PC-9 (cell line): ENCODE data around the gene ESPNL. TPM values are rescaled to one million over a fixed set of nuclear protein-coding genes. Genes with fewer than 3 reads are reported as not detected.

Source experiments
- BruUV-seq: library from RNA; stranded (reverse); fragments of 400-500 nt; replicated peaks from 2 replicates; lab custom pipeline; 2021; lab: Mats Ljungman, UMichigan
- CTCF ChIA-PET: fragments of 300-600 bp; sonication (Branson Sonifier 250); formaldehyde crosslinking; loops from one replicate; lab custom pipeline; 2022; ENCODE audit warnings: antibody characterized with exemption; lab: Charles Lee
- POLR2A ChIA-PET: fragments of 300-600 bp; sonication (Branson Sonifier 250); formaldehyde crosslinking; loops from one replicate; lab custom pipeline; 2022; ENCODE audit warnings: antibody characterized with exemption; ENCODE audit not compliant: unreplicated experiment; lab: Charles Lee
- DNase-seq, 2 experiments: peaks; one replicate each; pipeline versions ENCODE4 v3.0.0 to v3.0.0-alpha.2; 2015 to 2022; ENCODE audit warnings: mixed read lengths in 1 of 2
- H2AFZ ChIP-seq: fragments of 200-600 bp; sonication (generic); 2 replicates; pipeline ENCODE4 v1.8.1; 2017; ENCODE audit warnings: antibody characterized with exemption
- H3F3A ChIP-seq: fragments of 200-600 bp; sonication (generic); 2 replicates; pipeline ENCODE4 v1.8.1; 2017; ENCODE audit warnings: antibody characterized with exemption, mild to moderate bottlenecking, low read depth; ENCODE audit not compliant: insufficient read depth
- H3K27ac ChIP-seq: fragments of 200-600 bp; sonication (generic); 2 replicates; pipeline ENCODE4 v1.6.1; 2016; ENCODE audit warnings: mixed run types
- H3K27me3 ChIP-seq: fragments of 200-600 bp; sonication (generic); 2 replicates; pipeline ENCODE4 v1.6.1; 2016; ENCODE audit warnings: low read depth, mixed run types; ENCODE audit not compliant: insufficient read depth
- H3K36me3 ChIP-seq: fragments of 200-600 bp; sonication (generic); 2 replicates; pipeline ENCODE4 v1.6.1; 2016; ENCODE audit warnings: low read depth, mixed run types
- H3K4me1 ChIP-seq: fragments of 200-600 bp; sonication (generic); replicated peaks from 2 replicates; pipeline ENCODE4 v1.6.1; 2016; ENCODE audit warnings: mixed run types; ENCODE audit not compliant: insufficient read depth
- H3K4me2 ChIP-seq: fragments of 200-600 bp; sonication (generic); 2 replicates; pipeline ENCODE4 v1.6.1; 2017; ENCODE audit warnings: mixed run types
- H3K4me3 ChIP-seq: fragments of 200-600 bp; sonication (generic); 2 replicates; pipeline ENCODE4 v1.6.1; 2016; ENCODE audit warnings: mixed run types
- H3K79me2 ChIP-seq: fragments of 200-600 bp; sonication (generic); 2 replicates; pipeline ENCODE4 v1.6.1; 2017; ENCODE audit warnings: low read depth, mixed run types
- H3K9me2 ChIP-seq: fragments of 200-600 bp; sonication (generic); 2 replicates; pipeline ENCODE4 v1.8.1; 2017; ENCODE audit warnings: mild to moderate bottlenecking; ENCODE audit not compliant: insufficient read depth
- H3K9me3 ChIP-seq: fragments of 200-600 bp; sonication (generic); 2 replicates; pipeline ENCODE4 v1.8.1; 2016; ENCODE audit warnings: low read depth; ENCODE audit not compliant: insufficient read depth
- H4K20me1 ChIP-seq: fragments of 200-600 bp; sonication (generic); 2 replicates; pipeline ENCODE4 v1.8.1; 2017; ENCODE audit not compliant: insufficient read depth
- EZH2 ChIP-seq: fragments of 200-600 bp; sonication (generic); IDR thresholded peaks from 2 replicates; pipeline ENCODE4 v1.8.0; 2017; ENCODE audit warnings: antibody characterized with exemption, low read depth
- intact Hi-C: fragments of 100-400 bp; cut with micrococcal nuclease; formaldehyde crosslinking; loops from one replicate; pipeline ENCODE4 v1.10.0; 2022; ENCODE audit not compliant: unreplicated experiment
- total RNA-seq: library from RNA; stranded (reverse); gene quantifications from 2 replicates; pipeline ENCODE4 v1.2.3, GENCODE V29; 2021
- TF ChIP-seq, protein P1 (sequence below): fragments of 200-600 bp; sonication (generic); conservative IDR thresholded peaks from 2 replicates; pipeline ENCODE4 v1.6.1; 2017; ENCODE audit warnings: mixed run types, antibody characterized with exemption, mild to moderate bottlenecking, moderate library complexity

ESPNL gene
- total RNA-seq, 1 experiment from 2014 or later = 1.1 TPM

DNA sequence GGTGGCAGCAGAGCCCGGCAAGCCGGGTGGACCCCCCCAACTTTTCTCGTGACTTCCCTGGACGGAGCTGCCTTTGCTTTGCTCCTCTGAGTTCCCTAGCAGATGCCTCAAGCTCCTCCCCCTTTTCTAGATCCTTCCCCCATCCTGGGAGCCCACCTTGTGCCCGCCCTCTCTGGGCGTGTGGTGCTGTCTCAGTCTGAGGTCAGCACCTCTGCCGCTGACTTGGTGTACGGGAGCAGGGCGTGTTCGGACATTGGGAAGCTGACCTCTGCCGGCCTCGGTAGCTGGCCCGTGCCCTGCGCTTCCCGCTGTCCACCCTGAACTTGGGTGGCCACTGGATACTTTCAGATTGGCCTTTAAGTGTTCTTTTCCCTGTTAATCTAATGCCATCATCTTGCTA lies 19.6 kb upstream of the ESPNL start:
- H3K79me2 ChIP-seq = no peaks in the 10 kb centered on the region
- intact Hi-C loops = no loop called here
- H3K27ac ChIP-seq = no peak overlapping the region
- no peaks in the 10 kb centered on the region for H3K27me3 ChIP-seq
- peaks cover 16% of the 10 kb centered on the region for H3K4me1 ChIP-seq
- no peak overlapping the region for H2AFZ ChIP-seq
- BruUV-seq = no TSS peak
- H3K9me3 ChIP-seq = no peaks in the 10 kb centered on the region
- H3K4me3 ChIP-seq = no peak overlapping the region
- ChIA-PET POLR2A (no interaction called here), CTCF (no interaction called here)
- H3F3A ChIP-seq = peaks cover 16% of the 10 kb centered on the region; the same call in 1 of the 2 replicates
- peaks cover 11% of the 10 kb centered on the region; the same call in 1 of the 2 replicates for H3K36me3 ChIP-seq
- no peak for TF ChIP-seq EZH2
- TF ChIP-seq, protein P1, sequence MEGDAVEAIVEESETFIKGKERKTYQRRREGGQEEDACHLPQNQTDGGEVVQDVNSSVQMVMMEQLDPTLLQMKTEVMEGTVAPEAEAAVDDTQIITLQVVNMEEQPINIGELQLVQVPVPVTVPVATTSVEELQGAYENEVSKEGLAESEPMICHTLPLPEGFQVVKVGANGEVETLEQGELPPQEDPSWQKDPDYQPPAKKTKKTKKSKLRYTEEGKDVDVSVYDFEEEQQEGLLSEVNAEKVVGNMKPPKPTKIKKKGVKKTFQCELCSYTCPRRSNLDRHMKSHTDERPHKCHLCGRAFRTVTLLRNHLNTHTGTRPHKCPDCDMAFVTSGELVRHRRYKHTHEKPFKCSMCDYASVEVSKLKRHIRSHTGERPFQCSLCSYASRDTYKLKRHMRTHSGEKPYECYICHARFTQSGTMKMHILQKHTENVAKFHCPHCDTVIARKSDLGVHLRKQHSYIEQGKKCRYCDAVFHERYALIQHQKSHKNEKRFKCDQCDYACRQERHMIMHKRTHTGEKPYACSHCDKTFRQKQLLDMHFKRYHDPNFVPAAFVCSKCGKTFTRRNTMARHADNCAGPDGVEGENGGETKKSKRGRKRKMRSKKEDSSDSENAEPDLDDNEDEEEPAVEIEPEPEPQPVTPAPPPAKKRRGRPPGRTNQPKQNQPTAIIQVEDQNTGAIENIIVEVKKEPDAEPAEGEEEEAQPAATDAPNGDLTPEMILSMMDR = no peak
- H4K20me1 ChIP-seq = no peaks in the 10 kb centered on the region
- DNase-seq = no peak
- no peaks in the 10 kb centered on the region for H3K9me2 ChIP-seq
- no peak overlapping the region for H3K4me2 ChIP-seq

DNA sequence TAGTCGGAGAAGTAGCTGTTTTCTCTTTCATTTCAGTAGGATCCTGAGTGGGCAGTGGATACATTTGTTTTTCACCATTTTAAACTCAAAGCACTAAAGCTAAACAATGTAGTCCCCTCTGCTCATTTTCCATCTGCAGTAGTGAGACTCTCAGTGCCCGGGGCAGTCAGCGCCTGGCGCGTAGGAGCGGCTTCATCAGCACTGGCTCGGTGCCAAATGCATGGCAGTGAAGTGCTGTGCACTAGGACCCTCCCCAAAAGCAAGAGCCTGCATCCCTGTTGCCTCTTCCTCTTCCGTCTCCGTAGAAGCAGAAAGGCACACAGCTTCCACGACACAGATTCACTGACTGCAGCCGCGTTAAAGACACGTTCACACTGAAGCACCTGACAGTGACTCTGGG lies 19.0 kb upstream of the ESPNL start:
- H4K20me1 ChIP-seq = no peaks in the 10 kb centered on the region
- no peaks in the 10 kb centered on the region for H3K79me2 ChIP-seq
- intact Hi-C loops = no loop called here
- H3K9me3 ChIP-seq = no peaks in the 10 kb centered on the region
- H3K4me2 ChIP-seq = no peak overlapping the region
- TF ChIP-seq, protein P1 = no peak
- TF ChIP-seq EZH2 = no peak
- H3F3A ChIP-seq = peaks cover 16% of the 10 kb centered on the region; the same call in 1 of the 2 replicates
- H3K4me3 ChIP-seq = no peak overlapping the region
- H3K27me3 ChIP-seq = no peaks in the 10 kb centered on the region
- no TSS peak for BruUV-seq
- H3K9me2 ChIP-seq = no peaks in the 10 kb centered on the region
- peaks cover 16% of the 10 kb centered on the region for H3K4me1 ChIP-seq
- peaks cover 11% of the 10 kb centered on the region; the same call in 1 of the 2 replicates for H3K36me3 ChIP-seq
- no peak for DNase-seq
- no peak overlapping the region for H2AFZ ChIP-seq
- CTCF ChIA-PET = no interaction called here
- no peak overlapping the region for H3K27ac ChIP-seq
- POLR2A ChIA-PET = no interaction called here

DNA sequence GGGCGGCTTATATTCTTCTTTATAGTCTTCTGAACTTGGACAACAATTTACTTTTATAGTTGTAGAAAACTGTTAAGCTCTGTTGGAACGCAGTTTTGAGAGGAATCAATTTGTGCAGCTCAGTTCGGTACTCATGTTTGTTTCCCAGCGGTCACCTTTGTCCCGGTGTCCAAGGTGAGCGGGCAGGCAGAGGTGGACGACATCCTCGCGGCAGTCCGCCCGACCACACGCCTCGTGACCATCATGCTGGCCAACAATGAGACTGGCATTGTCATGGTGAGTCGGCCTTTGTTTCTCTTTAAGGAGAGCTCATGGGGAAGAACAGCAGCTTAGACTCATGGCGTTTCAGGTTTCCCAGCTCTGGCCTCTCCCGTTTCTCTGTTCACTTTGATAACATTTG lies 18.6 kb upstream of the ESPNL start:
- H3K36me3 ChIP-seq = peaks cover 11% of the 10 kb centered on the region; the same call in 1 of the 2 replicates
- no peak for TF ChIP-seq EZH2
- TF ChIP-seq, protein P1 = no peak
- H3K9me2 ChIP-seq = no peaks in the 10 kb centered on the region
- H3K27me3 ChIP-seq = no peaks in the 10 kb centered on the region
- ChIA-PET CTCF (no interaction called here), POLR2A (interaction anchor here (0.5 kb wide), 1 partner anchor 17 kb away, joined by 4 read pairs; no protein-coding TSS in a partner anchor)
- no peak for DNase-seq
- H2AFZ ChIP-seq = no peak overlapping the region
- H4K20me1 ChIP-seq = no peaks in the 10 kb centered on the region
- peaks cover 16% of the 10 kb centered on the region; the same call in 1 of the 2 replicates for H3F3A ChIP-seq
- no peaks in the 10 kb centered on the region for H3K79me2 ChIP-seq
- no peak overlapping the region for H3K4me3 ChIP-seq
- H3K4me2 ChIP-seq = no peak overlapping the region
- H3K4me1 ChIP-seq = peaks cover 16% of the 10 kb centered on the region
- H3K9me3 ChIP-seq = no peaks in the 10 kb centered on the region
- H3K27ac ChIP-seq = no peak overlapping the region
- BruUV-seq = no TSS peak
- intact Hi-C loops = no loop called here
